OCI-LY7 (cell line): ENCODE measurements around the gene PLPPR5.

Experiments
- EZH2phosphoT487 ChIP-seq: fragments of 200-600 bp; sonication (generic); IDR thresholded peaks from 2 replicates; pipeline ENCODE4 v1.6.1; 2018; ENCODE audit warnings: low read depth, borderline replicate concordance, mild to moderate bottlenecking, mixed run types, antibody characterized with exemption, low read length, moderate library complexity, mixed read lengths
- TF ChIP-seq, protein P1 (sequence below): fragments of 200-600 bp; sonication (generic); conservative IDR thresholded peaks from 2 replicates; pipeline ENCODE4 v1.5.1; 2014; ENCODE audit warnings: mild to moderate bottlenecking, antibody characterized with exemption, low read length, moderate library complexity, mixed read lengths

DNA sequence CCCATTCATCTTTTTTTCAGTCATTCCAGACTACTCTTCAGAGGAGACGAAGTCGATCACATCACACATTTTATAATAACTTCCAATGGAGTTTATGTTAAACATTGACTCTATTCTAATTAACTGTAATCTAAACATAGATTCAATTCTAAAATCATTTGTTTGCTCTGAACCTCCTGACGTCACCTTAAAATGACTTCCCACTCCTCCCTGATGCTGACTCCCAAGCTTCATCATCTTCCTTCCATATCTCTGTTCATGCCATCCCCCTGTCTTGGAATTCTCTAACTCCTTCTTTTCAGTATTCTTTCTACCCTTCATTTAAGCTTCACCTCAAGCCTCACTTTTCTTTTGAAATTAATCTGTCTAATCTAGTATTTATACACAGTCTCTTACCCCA, 45.1 kb upstream of the PLPPR5 start:
- TF ChIP-seq, protein P1, sequence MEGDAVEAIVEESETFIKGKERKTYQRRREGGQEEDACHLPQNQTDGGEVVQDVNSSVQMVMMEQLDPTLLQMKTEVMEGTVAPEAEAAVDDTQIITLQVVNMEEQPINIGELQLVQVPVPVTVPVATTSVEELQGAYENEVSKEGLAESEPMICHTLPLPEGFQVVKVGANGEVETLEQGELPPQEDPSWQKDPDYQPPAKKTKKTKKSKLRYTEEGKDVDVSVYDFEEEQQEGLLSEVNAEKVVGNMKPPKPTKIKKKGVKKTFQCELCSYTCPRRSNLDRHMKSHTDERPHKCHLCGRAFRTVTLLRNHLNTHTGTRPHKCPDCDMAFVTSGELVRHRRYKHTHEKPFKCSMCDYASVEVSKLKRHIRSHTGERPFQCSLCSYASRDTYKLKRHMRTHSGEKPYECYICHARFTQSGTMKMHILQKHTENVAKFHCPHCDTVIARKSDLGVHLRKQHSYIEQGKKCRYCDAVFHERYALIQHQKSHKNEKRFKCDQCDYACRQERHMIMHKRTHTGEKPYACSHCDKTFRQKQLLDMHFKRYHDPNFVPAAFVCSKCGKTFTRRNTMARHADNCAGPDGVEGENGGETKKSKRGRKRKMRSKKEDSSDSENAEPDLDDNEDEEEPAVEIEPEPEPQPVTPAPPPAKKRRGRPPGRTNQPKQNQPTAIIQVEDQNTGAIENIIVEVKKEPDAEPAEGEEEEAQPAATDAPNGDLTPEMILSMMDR: no peak
- no peak for TF ChIP-seq EZH2phosphoT487
